Gastroesophageal sphincter (tissue), 4 donors: Measurements from ENCODE around the gene ARFGAP1. TPM values are rescaled to one million over a fixed set of nuclear protein-coding genes. Genes with fewer than 3 reads are reported as not detected.

ENCODE experiments used
- ATAC-seq: fragments of 150-250 bp; one replicate; pipeline ENCODE4 v1.9.1; 2016; ENCODE audit warnings: mild to moderate bottlenecking, moderate library complexity
- H3K27ac ChIP-seq, 4 donors: fragments of 200-600 bp; sonication (generic) in 3 of 4; 1 replicate in 3 of 4; 2 replicates in 1 of 4; pipeline ENCODE4 v1.5.1; 2016 to 2019
- H3K27me3 ChIP-seq: fragments of 200-600 bp; sonication (generic); one replicate; pipeline ENCODE4 v1.5.1; 2019
- H3K36me3 ChIP-seq, 2 donors: fragments of 200-600 bp; sonication (generic); one replicate each; pipeline ENCODE4 v1.5.1; 2019; ENCODE audit warnings: control low read depth in 1 of 2
- H3K4me1 ChIP-seq, 3 donors: fragments of 200-600 bp; sonication (generic); 1 replicate in 2 of 3; 2 replicates in 1 of 3; pipeline ENCODE4 v1.5.1; 2016 to 2019; ENCODE audit warnings: control low read depth in 2 of 3
- H3K4me3 ChIP-seq, 2 donors: fragments of 200-600 bp; sonication (generic); one replicate each; pipeline ENCODE4 v1.5.1; 2019; ENCODE audit warnings: mild to moderate bottlenecking in 1 of 2, moderate library complexity in 1 of 2
- H3K9me3 ChIP-seq, 3 donors: fragments of 200-600 bp; sonication (generic); one replicate each; pipeline ENCODE4 v1.5.1; 2017 to 2019; ENCODE audit warnings: control low read depth in 2 of 3
- CTCF ChIP-seq, 4 experiments: fragments of 200-600 bp in 2 of 4; fragments of 450-650 bp in 2 of 4; sonication (generic) in 1 of 4; IDR thresholded peaks; one replicate each; pipeline ENCODE4 v1.5.1; 2017 to 2019; ENCODE audit warnings: antibody characterized with exemption in 4 of 4, mild to moderate bottlenecking in 2 of 4, moderate library complexity in 2 of 4
- EP300 ChIP-seq: sonication (generic); formaldehyde crosslinking; IDR thresholded peaks from one replicate; pipeline ENCODE4 v1.6.1; 2017; ENCODE audit warnings: antibody characterized with exemption, mild to moderate bottlenecking
- POLR2A ChIP-seq, 2 donors: fragments of 450-650 bp; IDR thresholded peaks; one replicate each; pipeline ENCODE4 v1.6.1; 2017; ENCODE audit warnings: antibody characterized with exemption in 2 of 2, mild to moderate bottlenecking in 2 of 2, moderate library complexity in 1 of 2
- POLR2AphosphoS5 ChIP-seq: sonication (generic); formaldehyde crosslinking; IDR thresholded peaks from one replicate; pipeline ENCODE4 v1.6.1; 2017; ENCODE audit warnings: antibody characterized with exemption
- WGBS, 2 donors: methylation state at CpG; one replicate each; pipeline ENCODE4 v1.1.5; 2018; ENCODE audit warnings: low coverage in 1 of 2; 5-methylcytosine and 5-hydroxymethylcytosine counted together
- total RNA-seq, 4 donors: library from RNA; depleted of rRNA; stranded (reverse); fragments of >200 nt; gene quantifications; one replicate each; pipeline ENCODE4 v1.1.0, GENCODE V29; 2016

The ARFGAP1 gene
- total RNA-seq, 4 donors from 2014 or later: 35.0 to 50.1 (median 45.2) TPM

- H3K36me3 ChIP-seq: peaks cover 0 to 100% of the 10 kb centered on the region in 2 donors
- H3K4me3 ChIP-seq: no peak overlapping the region
- ATAC-seq: no peak
- H3K9me3 ChIP-seq: no peaks in the 10 kb centered on the region
- H3K27ac ChIP-seq: no peak overlapping the region
- no peaks in the 10 kb centered on the region for H3K27me3 ChIP-seq
- WGBS, 2 donors: 98 to 100% methylated on average over 2 to 11 of the region's 38 CpGs
- TF ChIP-seq POLR2A (IDR thresholded peaks at IDR 0.05): no peak
- no peak for TF ChIP-seq POLR2AphosphoS5
- TF ChIP-seq CTCF (IDR thresholded peaks at IDR 0.05): no peak
- TF ChIP-seq EP300: no peak
- no peaks in the 10 kb centered on the region for H3K4me1 ChIP-seq
Observed at GRCh38 chr20:63281742-63282665, 9.4 kb downstream of the ARFGAP1 start.

DNA sequence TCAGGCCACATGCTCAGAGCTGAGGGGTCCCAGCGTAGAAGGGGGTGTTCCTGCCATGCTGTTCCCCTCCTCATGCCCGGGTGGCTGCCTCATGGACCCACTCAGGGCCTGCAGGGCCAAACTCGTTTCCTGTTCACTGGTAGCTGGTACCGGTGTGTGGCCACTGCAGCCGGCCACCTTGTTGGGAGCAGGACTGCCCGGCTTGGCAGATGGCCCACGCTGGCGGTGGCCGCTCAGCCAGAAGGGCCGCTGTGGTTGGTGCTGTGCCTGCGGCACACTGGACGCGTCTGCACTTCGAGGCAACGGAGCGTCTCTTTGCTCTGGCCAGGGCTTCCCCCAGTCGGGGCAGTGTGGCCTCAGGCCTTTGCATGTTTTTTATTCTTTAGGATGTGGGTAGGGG is 10.3 kb downstream of the ARFGAP1 start:
- H3K36me3 ChIP-seq: peaks cover 0 to 100% of the 10 kb centered on the region in 2 donors
- H3K9me3 ChIP-seq: no peaks in the 10 kb centered on the region
- no peak overlapping the region for H3K4me3 ChIP-seq
- TF ChIP-seq CTCF (IDR thresholded peaks at IDR 0.05) (no peak), POLR2AphosphoS5 (no peak), EP300 (no peak), POLR2A (IDR thresholded peaks at IDR 0.05) (no peak)
- WGBS, 2 donors: 100% methylated on average over 1 of the region's 17 CpGs; no CpG with 5 or more reads in 1 of the 2 donors
- no peak overlapping the region for H3K27ac ChIP-seq
- no peaks in the 10 kb centered on the region for H3K4me1 ChIP-seq
- no peak for ATAC-seq
- H3K27me3 ChIP-seq: no peaks in the 10 kb centered on the region

GRCh38 chr20:63283397-63284082 is 10.9 kb downstream of the ARFGAP1 start:
- Histone ChIP-seq H3K9me3 (no peaks in the 10 kb centered on the region), H3K4me1 (no peaks in the 10 kb centered on the region), H3K36me3 (peaks cover 0 to 100% of the 10 kb centered on the region in 2 donors), H3K4me3 (no peak overlapping the region), H3K27ac (no peak overlapping the region), H3K27me3 (no peaks in the 10 kb centered on the region)
- no peak for TF ChIP-seq POLR2AphosphoS5
- no peak for TF ChIP-seq CTCF (IDR thresholded peaks at IDR 0.05)
- TF ChIP-seq EP300: no peak
- no peak for TF ChIP-seq POLR2A (IDR thresholded peaks at IDR 0.05)
- ATAC-seq: no peak
- 91 to 96% methylated on average over 18 to 19 of the region's 33 CpGs for WGBS, 2 donors

GRCh38 chr20:63284083-63284440 is 11.4 kb downstream of the ARFGAP1 start:
- ATAC-seq: no peak
- H3K4me3 ChIP-seq: no peak overlapping the region
- H3K4me1 ChIP-seq: no peaks in the 10 kb centered on the region
- H3K27ac ChIP-seq: no peak overlapping the region
- 80% methylated on average over 1 of the region's 14 CpGs; no CpG with 5 or more reads in 1 of the 2 donors for WGBS, 2 donors
- no peaks in the 10 kb centered on the region for H3K9me3 ChIP-seq
- no peaks in the 10 kb centered on the region for H3K27me3 ChIP-seq
- TF ChIP-seq EP300: no peak
- no peak for TF ChIP-seq POLR2A (IDR thresholded peaks at IDR 0.05)
- no peak for TF ChIP-seq CTCF (IDR thresholded peaks at IDR 0.05)
- TF ChIP-seq POLR2AphosphoS5: no peak
- H3K36me3 ChIP-seq: peaks cover 0 to 100% of the 10 kb centered on the region in 2 donors
